H1 (cell line): ENCODE data around the gene TNIK. TPM values are rescaled to one million over a fixed set of nuclear protein-coding genes. Genes with fewer than 3 reads are reported as not detected.

Experiments used
- CTCF ChIA-PET: fragments of 300-600 bp; sonication (Branson Sonifier 250); formaldehyde crosslinking; loops from one replicate; lab custom pipeline; 2021; ENCODE audit not compliant: partially characterized antibody; lab: Charles Lee
- POLR2A ChIA-PET: fragments of 300-600 bp; sonication (Branson Sonifier 250); formaldehyde crosslinking; loops from one replicate; lab custom pipeline; 2021; ENCODE audit warnings: inconsistent platforms; ENCODE audit not compliant: partially characterized antibody; lab: Charles Lee
- DNase-seq, 2 experiments: peaks; one replicate each; pipeline versions ENCODE4 v3.0.0 to v3.0.0-alpha.2; 2010 to 2022; ENCODE audit warnings: low spot score in 2 of 2, low read depth in 1 of 2, mixed read lengths in 1 of 2
- FAIRE-seq: peaks from 2 replicates; lab custom pipeline; 2011; peaks lifted over from hg19 to GRCh38; lab: Jason Lieb, UNC
- H2AFZ ChIP-seq: 2 replicates; pipeline ENCODE4 v1.8.1; 2012; ENCODE audit warnings: low read length, inconsistent platforms
- H2AK5ac ChIP-seq: 2 replicates; pipeline ENCODE4 v1.6.1; 2013; ENCODE audit warnings: low read depth, low read length
- H2BK120ac ChIP-seq: replicated peaks from 2 replicates; pipeline ENCODE3; 2013; ENCODE audit warnings: low read depth, low read length, inconsistent platforms
- H2BK12ac ChIP-seq: 2 replicates; pipeline ENCODE4 v1.6.1; 2013; ENCODE audit warnings: low read depth, low read length
- H2BK15ac ChIP-seq: 2 replicates; pipeline ENCODE4 v1.6.1; 2013; ENCODE audit warnings: low read length
- H2BK20ac ChIP-seq: 2 replicates; pipeline ENCODE4 v1.6.1; 2013; ENCODE audit warnings: low read length
- H2BK5ac ChIP-seq: 2 replicates; pipeline ENCODE4 v1.6.1; 2013; ENCODE audit warnings: low read depth, low read length
- H3K14ac ChIP-seq: 2 replicates; pipeline ENCODE4 v1.6.1; 2013; ENCODE audit warnings: inconsistent platforms; ENCODE audit not compliant: insufficient read length
- H3K18ac ChIP-seq: 2 replicates; pipeline ENCODE4 v1.6.1; 2013; ENCODE audit warnings: low read length; ENCODE audit errors: extremely low read depth
- H3K23ac ChIP-seq: 2 replicates; pipeline ENCODE4 v1.6.1; 2013; ENCODE audit warnings: inconsistent platforms; ENCODE audit not compliant: insufficient read length
- H3K23me2 ChIP-seq: 2 replicates; pipeline ENCODE4 v1.6.1; 2013; ENCODE audit warnings: low read depth, low read length
- H3K27ac ChIP-seq: 2 replicates; pipeline ENCODE4 v1.6.1; 2011; ENCODE audit warnings: low read depth, low read length, inconsistent platforms
- H3K27me3 ChIP-seq, 4 experiments: replicated peaks in 1 of 4; 1 replicate in 1 of 4; 2 replicates in 3 of 4; pipeline versions ENCODE4 v1.6.1 to v1.8.1; 2011 to 2013; ENCODE audit warnings: low read length in 3 of 4, mild to moderate bottlenecking in 3 of 4, inconsistent platforms in 2 of 4, mixed read lengths in 2 of 4, moderate library complexity in 1 of 4; ENCODE audit not compliant: control insufficient read depth in 3 of 4, insufficient read depth in 3 of 4; ENCODE audit errors: extremely low read depth in 1 of 4
- H3K36me3 ChIP-seq, 4 experiments: 2 replicates each; pipeline versions ENCODE4 v1.6.1 to v1.8.1; 2011 to 2013; ENCODE audit warnings: mild to moderate bottlenecking in 4 of 4, low read length in 3 of 4, moderate library complexity in 2 of 4, control low read depth in 1 of 4, inconsistent platforms in 1 of 4; ENCODE audit not compliant: insufficient read depth in 4 of 4, control insufficient read depth in 2 of 4
- H3K4ac ChIP-seq: replicated peaks from 2 replicates; pipeline ENCODE3; 2013; ENCODE audit warnings: low read length, low read depth, mixed read lengths, inconsistent platforms; ENCODE audit not compliant: insufficient read length
- H3K4me1 ChIP-seq, 4 experiments: replicated peaks in 1 of 4; 1 replicate in 1 of 4; 2 replicates in 3 of 4; pipeline versions ENCODE4 v1.6.1 to v1.8.1; 2011 to 2013; ENCODE audit warnings: low read length in 3 of 4, inconsistent platforms in 2 of 4, mixed read lengths in 1 of 4; ENCODE audit not compliant: insufficient read depth in 4 of 4, control insufficient read depth in 3 of 4
- H3K4me2 ChIP-seq, 2 experiments: 2 replicates each; pipeline versions ENCODE4 v1.6.1 to v1.8.1; 2011 to 2013; ENCODE audit warnings: low read depth in 2 of 2, low read length in 2 of 2, control low read depth in 1 of 2, inconsistent platforms in 1 of 2, mild to moderate bottlenecking in 1 of 2; ENCODE audit not compliant: insufficient read depth in 1 of 2
- H3K4me3 ChIP-seq, 4 experiments: fragments of 200-600, 300-600 bp in 1 of 4; sonication (generic), shearing (Covaris generic), sonication (Bioruptor Twin) in 1 of 4; 2 replicates each; pipeline versions ENCODE4 v1.5.1 to v1.8.1; 2011 to 2016; ENCODE audit warnings: low read length in 4 of 4, low read depth in 3 of 4, control low read depth in 2 of 4, inconsistent platforms in 2 of 4, mild to moderate bottlenecking in 2 of 4, mixed read lengths in 1 of 4, moderate library complexity in 1 of 4; ENCODE audit not compliant: insufficient read depth in 2 of 4; ENCODE audit errors: extremely low read depth in 1 of 4
- H3K56ac ChIP-seq: replicated peaks from 2 replicates; pipeline ENCODE3; 2013; ENCODE audit warnings: low read depth, mild to moderate bottlenecking, mixed read lengths, low read length, inconsistent platforms; ENCODE audit not compliant: insufficient read length
- H3K79me1 ChIP-seq: 2 replicates; pipeline ENCODE4 v1.6.1; 2013; ENCODE audit warnings: low read depth, low read length, control low read depth
- H3K79me2 ChIP-seq, 2 experiments: 2 replicates each; pipeline versions ENCODE4 v1.6.1 to v1.8.1; 2012 to 2013; ENCODE audit warnings: low read length in 2 of 2, mild to moderate bottlenecking in 2 of 2, inconsistent platforms in 1 of 2; ENCODE audit not compliant: insufficient read depth in 2 of 2, control insufficient read depth in 1 of 2
- H3K9ac ChIP-seq, 4 experiments: replicated peaks in 1 of 4; 1 replicate in 1 of 4; 2 replicates in 3 of 4; pipeline versions ENCODE4 v1.6.1 to v1.8.1; 2011 to 2013; ENCODE audit warnings: low read depth in 3 of 4, low read length in 3 of 4, control low read depth in 2 of 4, mild to moderate bottlenecking in 2 of 4, moderate library complexity in 2 of 4, inconsistent platforms in 1 of 4; ENCODE audit errors: extremely low read depth in 1 of 4
- H3K9me3 ChIP-seq, 2 experiments: 2 replicates each; pipeline versions ENCODE4 v1.6.1 to v1.8.1; 2012 to 2013; ENCODE audit warnings: mild to moderate bottlenecking in 2 of 2, moderate library complexity in 2 of 2, control low read depth in 1 of 2, inconsistent platforms in 1 of 2, low read depth in 1 of 2, low read length in 1 of 2, mixed read lengths in 1 of 2; ENCODE audit not compliant: insufficient read depth in 2 of 2
- H4K20me1 ChIP-seq, 2 experiments: replicated peaks in 1 of 2; 2 replicates each; pipeline versions ENCODE3 to v1.8.1; 2011 to 2013; ENCODE audit warnings: inconsistent platforms in 2 of 2, low read length in 2 of 2, mild to moderate bottlenecking in 1 of 2; ENCODE audit not compliant: insufficient read depth in 2 of 2, control insufficient read depth in 1 of 2
- H4K5ac ChIP-seq: 2 replicates; pipeline ENCODE4 v1.6.1; 2013; ENCODE audit warnings: low read length, low read depth, mixed read lengths, inconsistent platforms; ENCODE audit not compliant: insufficient read length
- H4K8ac ChIP-seq: 2 replicates; pipeline ENCODE4 v1.8.0; 2013; ENCODE audit warnings: mild to moderate bottlenecking, moderate library complexity, low read length, inconsistent platforms; ENCODE audit not compliant: insufficient read depth; ENCODE audit errors: extremely low read depth
- H4K91ac ChIP-seq: replicated peaks from 2 replicates; pipeline ENCODE3; 2013; ENCODE audit warnings: low read length, mixed read lengths, inconsistent platforms; ENCODE audit not compliant: insufficient read length
- RBBP5 ChIP-seq: IDR thresholded peaks from 2 replicates; pipeline ENCODE4 v1.7.1; 2012; ENCODE audit warnings: low read depth, mild to moderate bottlenecking, inconsistent platforms, low read length, moderate library complexity, borderline replicate concordance
- YY1 ChIP-seq: IDR thresholded peaks from 2 replicates; pipeline ENCODE4 v1.6.1; 2011; ENCODE audit warnings: low read depth, mild to moderate bottlenecking, low read length
- WGBS, 2 experiments: shearing (Covaris generic) in 1 of 2; methylation state at CpG; one replicate each; pipeline versions ENCODE4 v1.1.6 to v1.1.7; 2013 to 2015; ENCODE audit warnings: low lambda C conversion rate in 2 of 2, mixed read lengths in 2 of 2, inconsistent platforms in 1 of 2, low coverage in 1 of 2, missing lambda C conversion rate in 1 of 2; ENCODE audit not compliant: insufficient replicate concordance in 2 of 2, insufficient coverage in 1 of 2, insufficient read length in 1 of 2; ENCODE audit errors: extremely low coverage in 1 of 2, missing lambda C conversion rate in 1 of 2; 5-methylcytosine and 5-hydroxymethylcytosine counted together
- polyA plus RNA-seq, 7 experiments: library from polyadenylated mRNA; depleted of rRNA in 3 of 7; stranded (reverse) in 5 of 7; unstranded in 2 of 7; fragments of >200 nt in 5 of 7; fragments of 200-250 nt in 2 of 7; gene quantifications; 1 replicate in 5 of 7; 2 replicates in 1 of 7; 4 replicates in 1 of 7; pipeline versions ENCODE4 v1.2.1 to v1.2.3, GENCODE V29; 2011 to 2013; ENCODE audit warnings: missing spikeins in 2 of 7, mixed read lengths in 2 of 7
- total RNA-seq: library from RNA; stranded (reverse); fragmentation: NEBNext Ultra II Directional; extraction: Animal tissue kit (Norgen Biotek cat#: 25700); gene quantifications from 2 replicates; pipeline ENCODE4 v1.2.1, GENCODE V29; 2021

The TNIK gene
- total and polyA plus RNA-seq, 2 of the 8 experiments (the other 6 are each of a cell fraction or from before 2014, with no cell fraction given), result 7.4 to 42.0 TPM

GRCh38 chr3:171454041-171454440 is 6.2 kb downstream of the TNIK start:
- DNase-seq, result no peak
- Histone ChIP-seq H2BK15ac (no peak overlapping the region), H3K36me3 (no peaks in the 10 kb centered on the region), H3K56ac (no peak overlapping the region), H2BK12ac (0 out of 2 replicates have a peak overlapping the region, but pooled peaks have one; percentile 40), H3K14ac (no peak overlapping the region), H3K4me2 (peak overlapping the region in 1 of 2 experiments; percentile 33; a peak in 1 of 4 replicates), H2BK5ac (no peak overlapping the region), H4K5ac (no peak overlapping the region), H3K27ac (no peak overlapping the region), H4K91ac (no peak overlapping the region), H2BK120ac (peak overlapping the region; percentile 26), H2AK5ac (no peak overlapping the region), H3K27me3 (no peaks in the 10 kb centered on the region), H3K79me1 (no peaks in the 10 kb centered on the region), H3K23me2 (peaks cover 9% of the 10 kb centered on the region), H3K18ac (no peak overlapping the region), H2BK20ac (no peak overlapping the region), H2AFZ (no peak overlapping the region), H3K79me2 (peaks cover 6 to 83% of the 10 kb centered on the region in 2 experiments), H3K9me3 (no peaks in the 10 kb centered on the region), H3K23ac (no peak overlapping the region), H4K8ac (no peak overlapping the region; the same call in 1 of the 2 replicates), H3K4me3 (no peak overlapping the region), H4K20me1 (peaks cover 2% of the 10 kb centered on the region in 2 experiments), H3K9ac (no peak overlapping the region), H3K4me1 (peaks cover 8 to 29% (median 18%) of the 10 kb centered on the region in 4 experiments; a peak in 5 of 7 replicates), H3K4ac (no peak overlapping the region)
- WGBS, 2 experiments, result 90% methylated on average over 8 of the region's 8 CpGs; no CpG with 5 or more reads in 1 of the 2 experiments
- no peak for FAIRE-seq
- POLR2A ChIA-PET, result interaction anchor here (1.1 kb wide), 1 partner anchor 10 kb away, joined by 3 read pairs; no protein-coding TSS in a partner anchor
- CTCF ChIA-PET, result interaction anchor here (0.7 to 1.6 kb wide), 25 partner anchors 11 to 294 kb away, joined by 3 to 11 read pairs (median 4); no protein-coding TSS in a partner anchor
- TF ChIP-seq RBBP5 (no peak), YY1 (peak; percentile 78)
